ENCODE measurements around the gene GTPBP10. TPM values are rescaled to one million over a fixed set of nuclear protein-coding genes. Genes with fewer than 3 reads are reported as not detected.

The GTPBP10 gene
- total RNA-seq, 2 experiments from 2014 or later = 29.3 to 31.1 TPM

DNA sequence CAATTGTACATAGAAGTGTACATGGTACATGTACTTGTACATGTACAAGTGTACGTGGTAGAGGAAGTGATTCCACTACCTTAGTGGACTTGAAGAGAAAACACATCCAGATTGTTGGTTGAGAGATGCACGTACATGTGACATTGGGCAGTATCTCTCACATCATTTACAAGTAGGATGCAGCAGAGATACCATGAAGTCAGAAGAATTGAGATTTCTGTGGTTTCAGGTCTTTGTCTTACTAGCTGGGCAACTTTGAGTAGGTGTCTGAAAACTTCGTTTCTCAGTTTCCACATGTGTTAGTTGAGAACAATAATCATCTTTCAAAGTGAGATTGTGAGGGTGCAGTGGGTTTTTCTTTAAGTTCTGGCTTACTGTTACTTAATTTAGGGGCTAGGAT is 78.2 kb downstream of the GTPBP10 start:
- Mint-ChIP-seq H3K4me3 (no peak overlapping the region), H3K36me3 (no peaks in the 10 kb centered on the region), H3K27ac (peak overlapping the region; percentile 14), H3K27me3 (no peaks in the 10 kb centered on the region), H3K9me3 (no peaks in the 10 kb centered on the region), H3K4me1 (peaks cover 7% of the 10 kb centered on the region)
- ATAC-seq (ENCODE audit: low read depth) (no peak), DNase-seq (no peak)
- POLR2A ChIA-PET = no interaction called here

DNA sequence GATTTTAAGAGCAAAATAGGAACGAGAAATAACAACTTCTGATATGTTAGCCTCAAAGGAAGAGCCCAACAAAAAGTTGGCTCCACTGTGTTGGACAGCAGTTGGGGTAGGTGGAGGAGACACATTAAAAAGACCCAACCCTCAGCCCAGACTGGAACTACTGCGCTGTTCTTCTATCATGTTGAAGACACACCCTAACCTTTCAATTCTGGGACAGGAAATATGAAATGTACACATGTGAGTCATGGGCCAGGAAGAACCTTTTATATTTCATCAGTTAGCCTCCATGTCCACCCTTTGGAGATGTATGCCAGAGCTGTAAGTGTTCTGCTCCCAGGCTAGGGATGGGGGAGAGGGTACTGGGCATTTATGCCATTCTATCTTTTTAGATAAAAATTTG is 78.9 kb downstream of the GTPBP10 start:
- POLR2A ChIA-PET = no interaction called here
- H3K27ac Mint-ChIP-seq = no peak overlapping the region
- H3K4me1 Mint-ChIP-seq = peaks cover 7% of the 10 kb centered on the region
- DNase-seq = no peak
- H3K9me3 Mint-ChIP-seq = no peaks in the 10 kb centered on the region
- no peak for ATAC-seq (ENCODE audit: low read depth)
- no peaks in the 10 kb centered on the region for H3K36me3 Mint-ChIP-seq
- no peak overlapping the region for H3K4me3 Mint-ChIP-seq
- H3K27me3 Mint-ChIP-seq = peaks cover 4% of the 10 kb centered on the region

DNA sequence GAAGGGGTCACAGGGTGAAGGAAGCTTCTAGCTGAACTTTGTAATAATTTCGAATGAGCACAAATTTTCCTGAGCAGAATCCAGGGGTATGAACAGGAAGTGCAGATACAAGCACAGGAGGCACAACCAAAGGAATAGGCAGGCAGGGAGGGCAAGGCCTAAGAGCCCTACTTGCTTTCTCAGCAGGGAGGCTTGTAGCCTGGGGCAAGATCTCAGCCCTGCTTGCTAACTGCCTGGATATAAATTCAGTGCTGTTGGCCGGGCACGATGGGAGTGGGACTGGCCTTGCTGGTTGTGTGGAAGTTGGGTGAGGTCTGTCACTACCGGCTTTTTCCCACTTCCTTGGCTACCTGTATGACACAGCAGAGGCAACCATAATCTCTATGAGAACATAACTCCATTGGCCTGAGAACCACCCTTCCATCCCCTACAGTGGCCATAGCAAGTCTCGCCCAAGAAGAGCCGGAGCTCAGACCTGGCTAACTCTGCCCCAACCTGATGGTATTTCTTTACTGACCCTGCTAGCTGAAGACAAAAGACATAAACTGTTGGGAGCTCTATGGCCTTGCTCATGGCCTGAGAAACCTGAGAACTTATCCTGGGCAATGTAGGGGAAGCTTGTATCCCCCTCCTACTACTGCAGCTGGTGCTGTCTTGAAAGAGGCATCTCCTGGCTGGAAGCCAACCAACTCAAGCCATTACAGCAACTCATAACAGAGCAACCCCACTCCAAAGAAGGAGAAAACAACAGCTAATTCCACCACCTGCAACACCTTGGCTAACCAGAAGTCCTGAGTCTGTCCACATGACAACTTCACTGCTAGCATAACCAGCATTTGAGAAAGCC is 84.3 kb downstream of the GTPBP10 start:
- Mint-ChIP-seq H3K36me3 (peaks cover 1% of the 10 kb centered on the region), H3K9me3 (peaks cover 4% of the 10 kb centered on the region), H3K4me3 (no peak overlapping the region), H3K4me1 (no peaks in the 10 kb centered on the region), H3K27me3 (peaks cover 19% of the 10 kb centered on the region), H3K27ac (no peak overlapping the region)
- DNase-seq = no peak
- POLR2A ChIA-PET = no interaction called here
- no peak for ATAC-seq (ENCODE audit: low read depth)

DNA sequence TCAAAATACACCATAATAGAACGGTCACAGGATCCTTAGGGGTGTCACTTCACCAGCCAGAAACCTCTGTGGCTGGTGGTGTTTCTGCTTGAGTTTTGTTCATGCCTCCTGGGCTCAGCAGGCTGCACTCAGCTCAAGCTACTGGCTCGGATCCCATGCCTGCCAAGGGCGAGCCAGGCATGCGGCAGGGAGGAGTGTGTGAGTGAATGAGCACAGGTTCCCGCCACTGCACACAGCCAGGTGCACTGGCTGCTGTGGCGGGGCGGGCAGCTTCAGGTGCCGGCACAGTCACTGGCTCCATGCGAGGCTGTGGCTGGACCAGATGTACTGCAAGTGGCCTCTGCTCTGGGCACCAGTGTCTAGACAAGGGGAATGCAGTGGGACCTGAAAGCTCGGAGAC is 86.2 kb downstream of the GTPBP10 start:
- no peak overlapping the region for H3K27ac Mint-ChIP-seq
- H3K36me3 Mint-ChIP-seq = peaks cover 1% of the 10 kb centered on the region
- ATAC-seq (ENCODE audit: low read depth) = no peak
- DNase-seq = no peak
- H3K4me3 Mint-ChIP-seq = no peak overlapping the region
- POLR2A ChIA-PET = no interaction called here
- H3K9me3 Mint-ChIP-seq = peaks cover 4% of the 10 kb centered on the region
- H3K4me1 Mint-ChIP-seq = no peaks in the 10 kb centered on the region
- H3K27me3 Mint-ChIP-seq = peaks cover 25% of the 10 kb centered on the region

DNA sequence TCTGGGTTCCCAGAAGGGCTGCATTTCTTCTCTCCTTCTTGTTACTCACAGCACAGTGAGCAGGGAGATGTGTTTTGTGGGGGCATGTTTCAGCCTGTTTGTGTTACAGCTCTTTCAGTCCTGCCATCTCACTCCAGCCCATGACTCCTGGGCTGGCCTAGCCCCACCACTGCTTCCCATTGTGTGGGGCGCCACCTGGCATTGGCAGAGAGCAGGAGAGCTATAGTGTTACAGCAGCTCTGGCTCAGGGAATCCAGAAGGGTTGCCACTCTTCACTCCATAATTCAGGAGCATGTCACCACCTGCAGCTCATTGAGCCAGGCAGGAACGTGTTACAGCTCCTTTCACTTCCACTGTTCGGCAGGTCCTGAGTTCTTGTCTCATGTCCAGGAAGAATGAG is 86.7 kb downstream of the GTPBP10 start:
- Mint-ChIP-seq H3K9me3 (peaks cover 4% of the 10 kb centered on the region), H3K4me3 (no peak overlapping the region), H3K27ac (no peak overlapping the region), H3K27me3 (peaks cover 26% of the 10 kb centered on the region), H3K36me3 (peaks cover 1% of the 10 kb centered on the region), H3K4me1 (no peaks in the 10 kb centered on the region)
- DNase-seq (no peak), ATAC-seq (ENCODE audit: low read depth) (no peak)
- POLR2A ChIA-PET = no interaction called here

Other genes starting within 250 kb of the GTPBP10 start
- gene STEAP1, start 192.2 kb upstream of the GTPBP10 start, total RNA-seq = not detected
- not detected for gene STEAP2, start 135.0 kb upstream of the GTPBP10 start, total RNA-seq
- under 1 TPM in 1 of 2 experiments, not detected in 1; 0.33 TPM for gene CFAP69, start 101.5 kb upstream of the GTPBP10 start, total RNA-seq
- not detected for gene FAM237B, start 25.4 kb upstream of the GTPBP10 start, total RNA-seq
- 1 to 10 TPM; 3.6 to 5.0 TPM for gene CLDN12, start 56.7 kb downstream of the GTPBP10 start, total RNA-seq
- gene PTTG1IP2, start 122.9 kb downstream of the GTPBP10 start, total RNA-seq = not detected
- gene CDK14, start 249.6 kb downstream of the GTPBP10 start, total RNA-seq = 1 to 10 TPM in 1 of 2 experiments, under 1 TPM in 1; 0.94 to 1.2 TPM

All from activated naive CD8-positive, alpha-beta T cell treated with anti-CD3 and anti-CD28 coated beads, Interleukin-2, amount 10 ng/mL, durations not matched to agents 7 days and 5 days (primary cell).